Measurements from ENCODE around the gene ATP11A.
"Not testable (repeated sequence)": the region's sequence is repeated elsewhere in the genome, so short reads cannot be mapped to it uniquely, and the experiment has no call there.

The ATP11A gene

GRCh38 chr13:112840472-112841302 lies 150.8 kb downstream of the ATP11A start:
- no peak for DNase-seq (ENCODE audit: low read depth)

- not testable (repeated sequence) for DNase-seq (ENCODE audit: low read depth)
These were observed 151.6 kb downstream of the ATP11A start for GRCh38 chr13:112841303-112842015.

- DNase-seq (ENCODE audit: low read depth), result no peak
These were observed 152.6 kb downstream of the ATP11A start for GRCh38 chr13:112842343-112842856.

- DNase-seq (ENCODE audit: low read depth), result no peak
These were observed 153.1 kb downstream of the ATP11A start for GRCh38 chr13:112842931-112843391.

GRCh38 chr13:112843392-112844111 lies 153.7 kb downstream of the ATP11A start:
- DNase-seq (ENCODE audit: low read depth), result no peak

GRCh38 chr13:112844411-112844810 lies 154.6 kb downstream of the ATP11A start:
- no peak for DNase-seq (ENCODE audit: low read depth)

- no peak for DNase-seq (ENCODE audit: low read depth)
These were observed 155.0 kb downstream of the ATP11A start for GRCh38 chr13:112844879-112845278.

- DNase-seq (ENCODE audit: low read depth), result no peak
These were observed 155.8 kb downstream of the ATP11A start for GRCh38 chr13:112845511-112846144.

- DNase-seq (ENCODE audit: low read depth), result no peak
These were observed 156.7 kb downstream of the ATP11A start for GRCh38 chr13:112846411-112847115.

GRCh38 chr13:112849500-112849899 lies 159.7 kb downstream of the ATP11A start:
- no peak for DNase-seq (ENCODE audit: low read depth)

- no peak for DNase-seq (ENCODE audit: low read depth)
These were observed 160.4 kb downstream of the ATP11A start for GRCh38 chr13:112850273-112850672.

GRCh38 chr13:112851107-112852038 lies 161.5 kb downstream of the ATP11A start:
- DNase-seq (ENCODE audit: low read depth), result no peak

GRCh38 chr13:112852392-112852791 lies 162.6 kb downstream of the ATP11A start:
- DNase-seq (ENCODE audit: low read depth), result no peak

GRCh38 chr13:112852808-112853207 lies 163.0 kb downstream of the ATP11A start:
- DNase-seq (ENCODE audit: low read depth), result no peak

GRCh38 chr13:112854321-112854720 lies 164.5 kb downstream of the ATP11A start:
- no peak for DNase-seq (ENCODE audit: low read depth)

GRCh38 chr13:112855859-112856258 lies 166.0 kb downstream of the ATP11A start:
- DNase-seq (ENCODE audit: low read depth), result no peak

- DNase-seq (ENCODE audit: low read depth), result no peak
These were observed 168.2 kb downstream of the ATP11A start for GRCh38 chr13:112857914-112858490.

GRCh38 chr13:112859128-112859816 lies 169.4 kb downstream of the ATP11A start:
- no peak for DNase-seq (ENCODE audit: low read depth)

GRCh38 chr13:112859817-112860190 lies 170.0 kb downstream of the ATP11A start:
- no peak for DNase-seq (ENCODE audit: low read depth)

All from activated T-cell treated with anti-CD3 and anti-CD28 coated beads for 24 hours (primary cell).